HCT116 (cell line): ENCODE results near the gene HMCN1. TPM values are rescaled to one million over a fixed set of nuclear protein-coding genes. Genes with fewer than 3 reads are reported as not detected.

Source experiments
- ATAC-seq: fragments of 200-7000 bp; cut with Tn5 transposase; 2 replicates; pipeline ENCODE4 v1.9.1; 2020; ENCODE audit warnings: mild to moderate bottlenecking, moderate library complexity
- BruUV-seq: library from RNA; stranded (reverse); fragments of 400-500 nt; replicated peaks from 2 replicates; lab custom pipeline; 2021; lab: Mats Ljungman, UMichigan
- CTCF ChIA-PET: fragments of 300-600 bp; sonication (Branson Sonifier 250); formaldehyde crosslinking; loops from one replicate; lab custom pipeline; 2021; ENCODE audit warnings: antibody characterized with exemption; lab: Charles Lee
- POLR2A ChIA-PET: fragments of 300-600, 350-600 bp; sonication (Branson Sonifier 250); formaldehyde crosslinking; loops from one replicate; lab custom pipeline; 2021; ENCODE audit warnings: antibody characterized with exemption; lab: Charles Lee
- RAD21 ChIA-PET, 2 experiments: fragments of 300-600 bp; sonication (Branson Sonifier 250); formaldehyde crosslinking; loops; one replicate each; lab custom pipeline; 2023; ENCODE audit warnings: low total read pairs in 2 of 2; ENCODE audit not compliant: uncharacterized antibody in 2 of 2, unreplicated experiment in 2 of 2, low non-redundant PET in 1 of 2; lab: Charles Lee
- DNase-seq: peaks from one replicate; pipeline ENCODE4 v3.0.0-alpha.2; 2010; ENCODE audit warnings: low read depth, low spot score
- H2AFZ ChIP-seq: fragments of 200-600 bp; shearing (Covaris generic), sonication (generic); 2 replicates; pipeline ENCODE4 v1.6.1; 2017; ENCODE audit warnings: low read depth, mixed run types, mixed read lengths, antibody characterized with exemption, low read length; ENCODE audit not compliant: poor library complexity, severe bottlenecking
- H3K27ac ChIP-seq: 2 replicates; pipeline ENCODE4 v1.5.1; 2012; ENCODE audit warnings: low read depth, low read length
- H3K27me3 ChIP-seq: fragments of 200-600 bp; sonication (generic); 2 replicates; pipeline ENCODE4 v1.6.1; 2016; ENCODE audit warnings: mixed run types, low read length, mixed read lengths; ENCODE audit not compliant: insufficient read depth
- H3K36me3 ChIP-seq, 2 experiments: fragments of 200-500 bp in 1 of 2; fragments of 200-600 bp in 1 of 2; sonication (Bioruptor generic) in 1 of 2; sonication (generic) in 1 of 2; 2 replicates each; pipeline versions ENCODE4 v1.5.1 to v1.6.1; 2014 to 2016; ENCODE audit warnings: low read length in 2 of 2, inconsistent platforms in 1 of 2, mixed read lengths in 1 of 2, mixed run types in 1 of 2; ENCODE audit not compliant: insufficient read depth in 2 of 2, control insufficient read depth in 1 of 2
- H3K4me1 ChIP-seq, 2 experiments: fragments of 200-600 bp in 1 of 2; sonication (generic) in 1 of 2; 2 replicates each; pipeline versions ENCODE4 v1.5.1 to v1.6.1; 2012 to 2017; ENCODE audit warnings: low read length in 2 of 2, inconsistent platforms in 1 of 2, mild to moderate bottlenecking in 1 of 2, mixed read lengths in 1 of 2, mixed run types in 1 of 2, moderate library complexity in 1 of 2; ENCODE audit not compliant: insufficient read depth in 2 of 2, control insufficient read depth in 1 of 2
- H3K4me2 ChIP-seq: fragments of 200-600 bp; sonication (generic); 2 replicates; pipeline ENCODE4 v1.6.1; 2017; ENCODE audit warnings: mixed run types, low read length, mixed read lengths
- H3K4me3 ChIP-seq, 2 experiments: fragments of 200-600 bp in 1 of 2; sonication (generic) in 1 of 2; replicated peaks in 1 of 2; 2 replicates each; pipeline ENCODE4 v1.5.1; 2011 to 2016; ENCODE audit warnings: low read length in 2 of 2, control low read depth in 1 of 2, low read depth in 1 of 2, mild to moderate bottlenecking in 1 of 2, mixed read lengths in 1 of 2, mixed run types in 1 of 2
- H3K79me2 ChIP-seq: fragments of 200-600 bp; sonication (generic); 2 replicates; pipeline ENCODE4 v1.6.1; 2017; ENCODE audit warnings: mild to moderate bottlenecking, mixed run types, low read length, moderate library complexity, mixed read lengths; ENCODE audit not compliant: insufficient read depth
- H3K9ac ChIP-seq: fragments of 200-600 bp; sonication (generic); 2 replicates; pipeline ENCODE4 v1.6.1; 2016; ENCODE audit warnings: low read length, mixed read lengths
- H3K9me2 ChIP-seq: fragments of 200-600 bp; sonication (generic), shearing (Covaris generic); 2 replicates; pipeline ENCODE4 v1.6.1; 2017; ENCODE audit warnings: mixed run types, mild to moderate bottlenecking, moderate library complexity; ENCODE audit not compliant: insufficient read depth
- H3K9me3 ChIP-seq, 2 experiments: fragments of 200-500 bp in 1 of 2; fragments of 200-600 bp in 1 of 2; sonication (Bioruptor generic) in 1 of 2; sonication (generic) in 1 of 2; 2 replicates each; pipeline ENCODE4 v1.6.1; 2014 to 2017; ENCODE audit warnings: low read length in 2 of 2, mixed read lengths in 2 of 2, inconsistent platforms in 1 of 2, low read depth in 1 of 2, mild to moderate bottlenecking in 1 of 2, mixed run types in 1 of 2, moderate library complexity in 1 of 2; ENCODE audit not compliant: control insufficient read depth in 1 of 2, insufficient read depth in 1 of 2
- H4K20me1 ChIP-seq: fragments of 200-600 bp; sonication (generic), shearing (Covaris generic); 2 replicates; pipeline ENCODE4 v1.6.1; 2017; ENCODE audit warnings: mixed run types, mild to moderate bottlenecking, moderate library complexity; ENCODE audit not compliant: insufficient read depth
- CBX3 ChIP-seq: IDR thresholded peaks from 2 replicates; pipeline ENCODE4 v1.6.1; 2012; ENCODE audit warnings: low read depth
- CEBPB ChIP-seq: IDR thresholded peaks from 2 replicates; pipeline ENCODE4 v1.6.1; 2012; ENCODE audit warnings: low read depth
- EGR1 ChIP-seq: IDR thresholded peaks from 2 replicates; pipeline ENCODE4 v1.6.1; 2012; ENCODE audit warnings: low read depth
- ELF1 ChIP-seq: IDR thresholded peaks from 2 replicates; pipeline ENCODE4 v1.6.1; 2012; ENCODE audit warnings: low read depth, borderline replicate concordance
- EZH2 ChIP-seq: fragments of 200-600 bp; sonication (generic); IDR thresholded peaks from 2 replicates; pipeline ENCODE4 v1.6.1; 2017; ENCODE audit warnings: antibody characterized with exemption, mixed run types
- EZH2phosphoT487 ChIP-seq: fragments of 200-600 bp; IDR thresholded peaks from 2 replicates; pipeline ENCODE4 v1.6.1; 2018; ENCODE audit warnings: antibody characterized with exemption, borderline replicate concordance
- JUND ChIP-seq: IDR thresholded peaks from 2 replicates; pipeline ENCODE4 v1.6.1; 2012
- POLR2AphosphoS5 ChIP-seq: IDR thresholded peaks from 2 replicates; pipeline ENCODE4 v1.6.1; 2011; ENCODE audit warnings: mild to moderate bottlenecking, low read depth, low read length, moderate library complexity
- RAD21 ChIP-seq: IDR thresholded peaks from 2 replicates; pipeline ENCODE4 v1.6.1; 2012; ENCODE audit warnings: low read depth, mild to moderate bottlenecking
- REST ChIP-seq: IDR thresholded peaks from 2 replicates; pipeline ENCODE4 v1.6.1; 2012; ENCODE audit warnings: low read depth
- SP1 ChIP-seq: IDR thresholded peaks from 2 replicates; pipeline ENCODE4 v1.6.1; 2012; ENCODE audit warnings: low read depth
- SRF ChIP-seq: IDR thresholded peaks from 2 replicates; pipeline ENCODE4 v1.6.1; 2012; ENCODE audit warnings: low read depth
- YY1 ChIP-seq: IDR thresholded peaks from 2 replicates; pipeline ENCODE4 v1.6.1; 2011; ENCODE audit warnings: low read length, low read depth, moderate library complexity, mild to moderate bottlenecking; ENCODE audit not compliant: insufficient replicate concordance; ENCODE audit errors: extremely low read depth
- ZFX ChIP-seq: fragments of 450-650 bp; IDR thresholded peaks from 2 replicates; pipeline ENCODE4 v1.6.1; 2017
- intact Hi-C: fragments of 100-400 bp; cut with micrococcal nuclease; formaldehyde crosslinking; loops from 2 replicates; pipeline ENCODE4 v1.10.0; 2022
- total RNA-seq: library from RNA; stranded (reverse); gene quantifications from one replicate; pipeline ENCODE4 v1.2.1, GENCODE V29; 2021; ENCODE audit not compliant: unreplicated experiment
- TF ChIP-seq, protein P1 (sequence below): IDR thresholded peaks from 2 replicates; pipeline ENCODE4 v1.6.1; 2011; ENCODE audit warnings: mild to moderate bottlenecking, low read length, moderate library complexity; ENCODE audit not compliant: insufficient replicate concordance; ENCODE audit errors: extremely low read depth
- TF ChIP-seq, protein P2 (sequence below): IDR thresholded peaks from 2 replicates; pipeline ENCODE4 v1.6.1; 2012

HMCN1 gene
- total RNA-seq, 1 experiment from 2014 or later, result 0.59 TPM

GRCh38 chr1:185973645-185974044 lies 239.5 kb downstream of the HMCN1 start:
- Histone ChIP-seq H3K36me3 (no peaks in the 10 kb centered on the region), H3K27me3 (no peaks in the 10 kb centered on the region), H2AFZ (no peak overlapping the region), H3K79me2 (no peaks in the 10 kb centered on the region), H3K4me1 (no peaks in the 10 kb centered on the region), H3K9ac (no peak overlapping the region), H3K27ac (no peak overlapping the region), H4K20me1 (no peaks in the 10 kb centered on the region), H3K4me3 (no peak overlapping the region), H3K9me2 (no peaks in the 10 kb centered on the region), H3K4me2 (no peak overlapping the region), H3K9me3 (no peaks in the 10 kb centered on the region)
- no TSS peak for BruUV-seq
- ATAC-seq (no peak), DNase-seq (no peak)
- RAD21 ChIA-PET, result no interaction called here
- POLR2A ChIA-PET, result no interaction called here
- TF ChIP-seq ELF1 (no peak), REST (no peak), EZH2phosphoT487 (no peak), EZH2 (no peak), SP1 (no peak), POLR2AphosphoS5 (no peak), CBX3 (no peak), CEBPB (no peak), YY1 (no peak), JUND (no peak), EGR1 (no peak), RAD21 (no peak), SRF (no peak), ZFX (no peak)
- TF ChIP-seq, protein P1, sequence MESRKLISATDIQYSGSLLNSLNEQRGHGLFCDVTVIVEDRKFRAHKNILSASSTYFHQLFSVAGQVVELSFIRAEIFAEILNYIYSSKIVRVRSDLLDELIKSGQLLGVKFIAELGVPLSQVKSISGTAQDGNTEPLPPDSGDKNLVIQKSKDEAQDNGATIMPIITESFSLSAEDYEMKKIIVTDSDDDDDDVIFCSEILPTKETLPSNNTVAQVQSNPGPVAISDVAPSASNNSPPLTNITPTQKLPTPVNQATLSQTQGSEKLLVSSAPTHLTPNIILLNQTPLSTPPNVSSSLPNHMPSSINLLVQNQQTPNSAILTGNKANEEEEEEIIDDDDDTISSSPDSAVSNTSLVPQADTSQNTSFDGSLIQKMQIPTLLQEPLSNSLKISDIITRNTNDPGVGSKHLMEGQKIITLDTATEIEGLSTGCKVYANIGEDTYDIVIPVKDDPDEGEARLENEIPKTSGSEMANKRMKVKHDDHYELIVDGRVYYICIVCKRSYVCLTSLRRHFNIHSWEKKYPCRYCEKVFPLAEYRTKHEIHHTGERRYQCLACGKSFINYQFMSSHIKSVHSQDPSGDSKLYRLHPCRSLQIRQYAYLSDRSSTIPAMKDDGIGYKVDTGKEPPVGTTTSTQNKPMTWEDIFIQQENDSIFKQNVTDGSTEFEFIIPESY, result no peak
- TF ChIP-seq, protein P2, sequence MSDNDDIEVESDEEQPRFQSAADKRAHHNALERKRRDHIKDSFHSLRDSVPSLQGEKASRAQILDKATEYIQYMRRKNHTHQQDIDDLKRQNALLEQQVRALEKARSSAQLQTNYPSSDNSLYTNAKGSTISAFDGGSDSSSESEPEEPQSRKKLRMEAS, result no peak
- CTCF ChIA-PET, result no interaction called here
- intact Hi-C loops, result no loop called here
